GM23338 (cell line): Measurements from ENCODE around the gene ADGRG1.

ENCODE experiments used
- EZH2 ChIP-seq: fragments of 200-600 bp; sonication (generic); IDR thresholded peaks from one replicate; pipeline ENCODE4 v1.8.0; 2017; ENCODE audit warnings: antibody characterized with exemption, mild to moderate bottlenecking, low read depth; ENCODE audit not compliant: unreplicated experiment
- EZH2phosphoT487 ChIP-seq: fragments of 200-600 bp; sonication (generic); IDR thresholded peaks from one replicate; pipeline ENCODE4 v1.8.1; 2018; ENCODE audit warnings: antibody characterized with exemption; ENCODE audit not compliant: unreplicated experiment
- JUNB ChIP-seq: IDR thresholded peaks from one replicate; pipeline ENCODE4 v1.6.1; 2016; ENCODE audit warnings: antibody characterized with exemption; ENCODE audit not compliant: unreplicated experiment
- POLR2AphosphoS5 ChIP-seq: IDR thresholded peaks from 2 replicates; pipeline ENCODE4 v1.6.1; 2016; ENCODE audit warnings: antibody characterized with exemption, low read depth
- STAT1 ChIP-seq: IDR thresholded peaks from one replicate; pipeline ENCODE4 v1.6.1; 2016; ENCODE audit warnings: antibody characterized with exemption; ENCODE audit not compliant: unreplicated experiment
- ZNF331 ChIP-seq: fragments of 250-450 bp; sonication (Bioruptor Pico); IDR thresholded peaks from 2 replicates; pipeline ENCODE4 v1.5.0; 2020; ENCODE audit warnings: low read depth, mild to moderate bottlenecking, moderate library complexity
- TF ChIP-seq, protein P1 (sequence below), 2 experiments: fragments of 200-600 bp in 1 of 2; sonication (generic) in 1 of 2; conservative IDR thresholded peaks; 2 replicates each; pipeline versions ENCODE4 v1.5.1 to v1.6.1; 2016 to 2017; ENCODE audit warnings: antibody characterized with exemption in 2 of 2, low read depth in 2 of 2, mild to moderate bottlenecking in 2 of 2, moderate library complexity in 1 of 2
- TF ChIP-seq, protein P2 (sequence below): IDR thresholded peaks from one replicate; pipeline ENCODE4 v1.6.1; 2018; ENCODE audit warnings: antibody characterized with exemption; ENCODE audit not compliant: unreplicated experiment
- TF ChIP-seq, protein P3 (sequence below): IDR thresholded peaks from 2 replicates; pipeline ENCODE4 v1.6.1; 2016; ENCODE audit warnings: antibody characterized with exemption

DNA sequence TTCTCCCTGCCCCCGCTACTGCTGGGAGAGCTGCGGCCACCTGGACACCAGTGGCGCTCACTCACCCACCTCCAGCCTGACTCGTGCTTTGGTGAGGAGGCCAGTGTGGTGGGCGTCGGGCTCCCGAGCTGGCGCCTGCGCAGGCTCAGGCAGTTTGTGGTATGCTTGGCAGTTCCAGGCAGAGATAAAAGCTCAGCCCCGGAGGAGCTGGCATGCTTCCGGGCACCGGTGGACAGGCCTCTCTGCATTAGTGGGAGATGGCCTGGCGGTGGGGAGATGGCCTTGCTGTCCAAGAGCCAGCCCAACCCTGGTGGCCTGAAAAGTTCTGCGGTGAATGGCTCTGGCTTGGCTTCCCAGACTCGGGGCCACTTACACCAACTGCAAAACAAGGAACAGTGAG, 4.1 kb downstream of the ADGRG1 start:
- TF ChIP-seq, protein P1, sequence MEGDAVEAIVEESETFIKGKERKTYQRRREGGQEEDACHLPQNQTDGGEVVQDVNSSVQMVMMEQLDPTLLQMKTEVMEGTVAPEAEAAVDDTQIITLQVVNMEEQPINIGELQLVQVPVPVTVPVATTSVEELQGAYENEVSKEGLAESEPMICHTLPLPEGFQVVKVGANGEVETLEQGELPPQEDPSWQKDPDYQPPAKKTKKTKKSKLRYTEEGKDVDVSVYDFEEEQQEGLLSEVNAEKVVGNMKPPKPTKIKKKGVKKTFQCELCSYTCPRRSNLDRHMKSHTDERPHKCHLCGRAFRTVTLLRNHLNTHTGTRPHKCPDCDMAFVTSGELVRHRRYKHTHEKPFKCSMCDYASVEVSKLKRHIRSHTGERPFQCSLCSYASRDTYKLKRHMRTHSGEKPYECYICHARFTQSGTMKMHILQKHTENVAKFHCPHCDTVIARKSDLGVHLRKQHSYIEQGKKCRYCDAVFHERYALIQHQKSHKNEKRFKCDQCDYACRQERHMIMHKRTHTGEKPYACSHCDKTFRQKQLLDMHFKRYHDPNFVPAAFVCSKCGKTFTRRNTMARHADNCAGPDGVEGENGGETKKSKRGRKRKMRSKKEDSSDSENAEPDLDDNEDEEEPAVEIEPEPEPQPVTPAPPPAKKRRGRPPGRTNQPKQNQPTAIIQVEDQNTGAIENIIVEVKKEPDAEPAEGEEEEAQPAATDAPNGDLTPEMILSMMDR (conservative IDR thresholded peaks at IDR 0.05; ENCODE audit: low read depth in 2 of 2): no peak
- TF ChIP-seq POLR2AphosphoS5 (no peak), ZNF331 (no peak), EZH2 (no peak), EZH2phosphoT487 (no peak), JUNB (no peak), STAT1 (no peak)
- TF ChIP-seq, protein P2, sequence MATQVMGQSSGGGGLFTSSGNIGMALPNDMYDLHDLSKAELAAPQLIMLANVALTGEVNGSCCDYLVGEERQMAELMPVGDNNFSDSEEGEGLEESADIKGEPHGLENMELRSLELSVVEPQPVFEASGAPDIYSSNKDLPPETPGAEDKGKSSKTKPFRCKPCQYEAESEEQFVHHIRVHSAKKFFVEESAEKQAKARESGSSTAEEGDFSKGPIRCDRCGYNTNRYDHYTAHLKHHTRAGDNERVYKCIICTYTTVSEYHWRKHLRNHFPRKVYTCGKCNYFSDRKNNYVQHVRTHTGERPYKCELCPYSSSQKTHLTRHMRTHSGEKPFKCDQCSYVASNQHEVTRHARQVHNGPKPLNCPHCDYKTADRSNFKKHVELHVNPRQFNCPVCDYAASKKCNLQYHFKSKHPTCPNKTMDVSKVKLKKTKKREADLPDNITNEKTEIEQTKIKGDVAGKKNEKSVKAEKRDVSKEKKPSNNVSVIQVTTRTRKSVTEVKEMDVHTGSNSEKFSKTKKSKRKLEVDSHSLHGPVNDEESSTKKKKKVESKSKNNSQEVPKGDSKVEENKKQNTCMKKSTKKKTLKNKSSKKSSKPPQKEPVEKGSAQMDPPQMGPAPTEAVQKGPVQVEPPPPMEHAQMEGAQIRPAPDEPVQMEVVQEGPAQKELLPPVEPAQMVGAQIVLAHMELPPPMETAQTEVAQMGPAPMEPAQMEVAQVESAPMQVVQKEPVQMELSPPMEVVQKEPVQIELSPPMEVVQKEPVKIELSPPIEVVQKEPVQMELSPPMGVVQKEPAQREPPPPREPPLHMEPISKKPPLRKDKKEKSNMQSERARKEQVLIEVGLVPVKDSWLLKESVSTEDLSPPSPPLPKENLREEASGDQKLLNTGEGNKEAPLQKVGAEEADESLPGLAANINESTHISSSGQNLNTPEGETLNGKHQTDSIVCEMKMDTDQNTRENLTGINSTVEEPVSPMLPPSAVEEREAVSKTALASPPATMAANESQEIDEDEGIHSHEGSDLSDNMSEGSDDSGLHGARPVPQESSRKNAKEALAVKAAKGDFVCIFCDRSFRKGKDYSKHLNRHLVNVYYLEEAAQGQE: no peak
- TF ChIP-seq, protein P3, sequence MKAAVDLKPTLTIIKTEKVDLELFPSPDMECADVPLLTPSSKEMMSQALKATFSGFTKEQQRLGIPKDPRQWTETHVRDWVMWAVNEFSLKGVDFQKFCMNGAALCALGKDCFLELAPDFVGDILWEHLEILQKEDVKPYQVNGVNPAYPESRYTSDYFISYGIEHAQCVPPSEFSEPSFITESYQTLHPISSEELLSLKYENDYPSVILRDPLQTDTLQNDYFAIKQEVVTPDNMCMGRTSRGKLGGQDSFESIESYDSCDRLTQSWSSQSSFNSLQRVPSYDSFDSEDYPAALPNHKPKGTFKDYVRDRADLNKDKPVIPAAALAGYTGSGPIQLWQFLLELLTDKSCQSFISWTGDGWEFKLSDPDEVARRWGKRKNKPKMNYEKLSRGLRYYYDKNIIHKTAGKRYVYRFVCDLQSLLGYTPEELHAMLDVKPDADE: no peak
